H1 (cell line): ENCODE measurements around the gene MRTFA. TPM values are rescaled to one million over a fixed set of nuclear protein-coding genes. Genes with fewer than 3 reads are reported as not detected.

ENCODE experiments used
- CTCF ChIA-PET: fragments of 300-600 bp; sonication (Branson Sonifier 250); formaldehyde crosslinking; loops from one replicate; lab custom pipeline; 2021; ENCODE audit not compliant: partially characterized antibody; lab: Charles Lee
- POLR2A ChIA-PET: fragments of 300-600 bp; sonication (Branson Sonifier 250); formaldehyde crosslinking; loops from one replicate; lab custom pipeline; 2021; ENCODE audit warnings: inconsistent platforms; ENCODE audit not compliant: partially characterized antibody; lab: Charles Lee
- DNase-seq, 2 experiments: peaks; one replicate each; pipeline versions ENCODE4 v3.0.0 to v3.0.0-alpha.2; 2010 to 2022; ENCODE audit warnings: low spot score in 2 of 2, low read depth in 1 of 2, mixed read lengths in 1 of 2
- FAIRE-seq: peaks from 2 replicates; lab custom pipeline; 2011; peaks lifted over from hg19 to GRCh38; lab: Jason Lieb, UNC
- H2AFZ ChIP-seq: 2 replicates; pipeline ENCODE4 v1.8.1; 2012; ENCODE audit warnings: low read length, inconsistent platforms
- H2AK5ac ChIP-seq: 2 replicates; pipeline ENCODE4 v1.6.1; 2013; ENCODE audit warnings: low read depth, low read length
- H2BK120ac ChIP-seq: replicated peaks from 2 replicates; pipeline ENCODE3; 2013; ENCODE audit warnings: low read depth, low read length, inconsistent platforms
- H2BK12ac ChIP-seq: 2 replicates; pipeline ENCODE4 v1.6.1; 2013; ENCODE audit warnings: low read depth, low read length
- H2BK15ac ChIP-seq: 2 replicates; pipeline ENCODE4 v1.6.1; 2013; ENCODE audit warnings: low read length
- H2BK20ac ChIP-seq: 2 replicates; pipeline ENCODE4 v1.6.1; 2013; ENCODE audit warnings: low read length
- H2BK5ac ChIP-seq: 2 replicates; pipeline ENCODE4 v1.6.1; 2013; ENCODE audit warnings: low read depth, low read length
- H3K14ac ChIP-seq: 2 replicates; pipeline ENCODE4 v1.6.1; 2013; ENCODE audit warnings: inconsistent platforms; ENCODE audit not compliant: insufficient read length
- H3K18ac ChIP-seq: 2 replicates; pipeline ENCODE4 v1.6.1; 2013; ENCODE audit warnings: low read length; ENCODE audit errors: extremely low read depth
- H3K23ac ChIP-seq: 2 replicates; pipeline ENCODE4 v1.6.1; 2013; ENCODE audit warnings: inconsistent platforms; ENCODE audit not compliant: insufficient read length
- H3K23me2 ChIP-seq: 2 replicates; pipeline ENCODE4 v1.6.1; 2013; ENCODE audit warnings: low read depth, low read length
- H3K27ac ChIP-seq: 2 replicates; pipeline ENCODE4 v1.6.1; 2011; ENCODE audit warnings: low read depth, low read length, inconsistent platforms
- H3K27me3 ChIP-seq, 4 experiments: replicated peaks in 1 of 4; 1 replicate in 1 of 4; 2 replicates in 3 of 4; pipeline versions ENCODE4 v1.6.1 to v1.8.1; 2011 to 2013; ENCODE audit warnings: low read length in 3 of 4, mild to moderate bottlenecking in 3 of 4, inconsistent platforms in 2 of 4, mixed read lengths in 2 of 4, moderate library complexity in 1 of 4; ENCODE audit not compliant: control insufficient read depth in 3 of 4, insufficient read depth in 3 of 4; ENCODE audit errors: extremely low read depth in 1 of 4
- H3K36me3 ChIP-seq, 4 experiments: 2 replicates each; pipeline versions ENCODE4 v1.6.1 to v1.8.1; 2011 to 2013; ENCODE audit warnings: mild to moderate bottlenecking in 4 of 4, low read length in 3 of 4, moderate library complexity in 2 of 4, control low read depth in 1 of 4, inconsistent platforms in 1 of 4; ENCODE audit not compliant: insufficient read depth in 4 of 4, control insufficient read depth in 2 of 4
- H3K4ac ChIP-seq: replicated peaks from 2 replicates; pipeline ENCODE3; 2013; ENCODE audit warnings: low read length, low read depth, mixed read lengths, inconsistent platforms; ENCODE audit not compliant: insufficient read length
- H3K4me1 ChIP-seq, 4 experiments: replicated peaks in 1 of 4; 1 replicate in 1 of 4; 2 replicates in 3 of 4; pipeline versions ENCODE4 v1.6.1 to v1.8.1; 2011 to 2013; ENCODE audit warnings: low read length in 3 of 4, inconsistent platforms in 2 of 4, mixed read lengths in 1 of 4; ENCODE audit not compliant: insufficient read depth in 4 of 4, control insufficient read depth in 3 of 4
- H3K4me2 ChIP-seq, 2 experiments: 2 replicates each; pipeline versions ENCODE4 v1.6.1 to v1.8.1; 2011 to 2013; ENCODE audit warnings: low read depth in 2 of 2, low read length in 2 of 2, control low read depth in 1 of 2, inconsistent platforms in 1 of 2, mild to moderate bottlenecking in 1 of 2; ENCODE audit not compliant: insufficient read depth in 1 of 2
- H3K4me3 ChIP-seq, 4 experiments: fragments of 200-600, 300-600 bp in 1 of 4; sonication (generic), shearing (Covaris generic), sonication (Bioruptor Twin) in 1 of 4; 2 replicates each; pipeline versions ENCODE4 v1.5.1 to v1.8.1; 2011 to 2016; ENCODE audit warnings: low read length in 4 of 4, low read depth in 3 of 4, control low read depth in 2 of 4, inconsistent platforms in 2 of 4, mild to moderate bottlenecking in 2 of 4, mixed read lengths in 1 of 4, moderate library complexity in 1 of 4; ENCODE audit not compliant: insufficient read depth in 2 of 4; ENCODE audit errors: extremely low read depth in 1 of 4
- H3K56ac ChIP-seq: replicated peaks from 2 replicates; pipeline ENCODE3; 2013; ENCODE audit warnings: low read depth, mild to moderate bottlenecking, mixed read lengths, low read length, inconsistent platforms; ENCODE audit not compliant: insufficient read length
- H3K79me1 ChIP-seq: 2 replicates; pipeline ENCODE4 v1.6.1; 2013; ENCODE audit warnings: low read depth, low read length, control low read depth
- H3K79me2 ChIP-seq, 2 experiments: 2 replicates each; pipeline versions ENCODE4 v1.6.1 to v1.8.1; 2012 to 2013; ENCODE audit warnings: low read length in 2 of 2, mild to moderate bottlenecking in 2 of 2, inconsistent platforms in 1 of 2; ENCODE audit not compliant: insufficient read depth in 2 of 2, control insufficient read depth in 1 of 2
- H3K9ac ChIP-seq, 4 experiments: replicated peaks in 1 of 4; 1 replicate in 1 of 4; 2 replicates in 3 of 4; pipeline versions ENCODE4 v1.6.1 to v1.8.1; 2011 to 2013; ENCODE audit warnings: low read depth in 3 of 4, low read length in 3 of 4, control low read depth in 2 of 4, mild to moderate bottlenecking in 2 of 4, moderate library complexity in 2 of 4, inconsistent platforms in 1 of 4; ENCODE audit errors: extremely low read depth in 1 of 4
- H3K9me3 ChIP-seq, 2 experiments: 2 replicates each; pipeline versions ENCODE4 v1.6.1 to v1.8.1; 2012 to 2013; ENCODE audit warnings: mild to moderate bottlenecking in 2 of 2, moderate library complexity in 2 of 2, control low read depth in 1 of 2, inconsistent platforms in 1 of 2, low read depth in 1 of 2, low read length in 1 of 2, mixed read lengths in 1 of 2; ENCODE audit not compliant: insufficient read depth in 2 of 2
- H4K20me1 ChIP-seq, 2 experiments: replicated peaks in 1 of 2; 2 replicates each; pipeline versions ENCODE3 to v1.8.1; 2011 to 2013; ENCODE audit warnings: inconsistent platforms in 2 of 2, low read length in 2 of 2, mild to moderate bottlenecking in 1 of 2; ENCODE audit not compliant: insufficient read depth in 2 of 2, control insufficient read depth in 1 of 2
- H4K5ac ChIP-seq: 2 replicates; pipeline ENCODE4 v1.6.1; 2013; ENCODE audit warnings: low read length, low read depth, mixed read lengths, inconsistent platforms; ENCODE audit not compliant: insufficient read length
- H4K8ac ChIP-seq: 2 replicates; pipeline ENCODE4 v1.8.0; 2013; ENCODE audit warnings: mild to moderate bottlenecking, moderate library complexity, low read length, inconsistent platforms; ENCODE audit not compliant: insufficient read depth; ENCODE audit errors: extremely low read depth
- H4K91ac ChIP-seq: replicated peaks from 2 replicates; pipeline ENCODE3; 2013; ENCODE audit warnings: low read length, mixed read lengths, inconsistent platforms; ENCODE audit not compliant: insufficient read length
- EP300 ChIP-seq, 2 experiments: IDR thresholded peaks; 1 replicate in 1 of 2; 2 replicates in 1 of 2; pipeline ENCODE4 v1.6.1; 2011 to 2012; ENCODE audit warnings: low read depth in 2 of 2, low read length in 2 of 2, mild to moderate bottlenecking in 2 of 2, borderline replicate concordance in 1 of 2, inconsistent platforms in 1 of 2, moderate library complexity in 1 of 2
- SP2 ChIP-seq: IDR thresholded peaks from 2 replicates; pipeline ENCODE4 v1.6.1; 2012; ENCODE audit warnings: mild to moderate bottlenecking, low read length, inconsistent platforms
- WGBS, 2 experiments: shearing (Covaris generic) in 1 of 2; methylation state at CpG; one replicate each; pipeline versions ENCODE4 v1.1.6 to v1.1.7; 2013 to 2015; ENCODE audit warnings: low lambda C conversion rate in 2 of 2, mixed read lengths in 2 of 2, inconsistent platforms in 1 of 2, low coverage in 1 of 2, missing lambda C conversion rate in 1 of 2; ENCODE audit not compliant: insufficient replicate concordance in 2 of 2, insufficient coverage in 1 of 2, insufficient read length in 1 of 2; ENCODE audit errors: extremely low coverage in 1 of 2, missing lambda C conversion rate in 1 of 2; 5-methylcytosine and 5-hydroxymethylcytosine counted together
- polyA plus RNA-seq, 7 experiments: library from polyadenylated mRNA; depleted of rRNA in 3 of 7; stranded (reverse) in 5 of 7; unstranded in 2 of 7; fragments of >200 nt in 5 of 7; fragments of 200-250 nt in 2 of 7; gene quantifications; 1 replicate in 5 of 7; 2 replicates in 1 of 7; 4 replicates in 1 of 7; pipeline versions ENCODE4 v1.2.1 to v1.2.3, GENCODE V29; 2011 to 2013; ENCODE audit warnings: missing spikeins in 2 of 7, mixed read lengths in 2 of 7
- total RNA-seq: library from RNA; stranded (reverse); fragmentation: NEBNext Ultra II Directional; extraction: Animal tissue kit (Norgen Biotek cat#: 25700); gene quantifications from 2 replicates; pipeline ENCODE4 v1.2.1, GENCODE V29; 2021

MRTFA gene
- total and polyA plus RNA-seq, 2 of the 8 experiments (the other 6 are each of a cell fraction or from before 2014, with no cell fraction given): 5.4 to 37.9 TPM

DNA sequence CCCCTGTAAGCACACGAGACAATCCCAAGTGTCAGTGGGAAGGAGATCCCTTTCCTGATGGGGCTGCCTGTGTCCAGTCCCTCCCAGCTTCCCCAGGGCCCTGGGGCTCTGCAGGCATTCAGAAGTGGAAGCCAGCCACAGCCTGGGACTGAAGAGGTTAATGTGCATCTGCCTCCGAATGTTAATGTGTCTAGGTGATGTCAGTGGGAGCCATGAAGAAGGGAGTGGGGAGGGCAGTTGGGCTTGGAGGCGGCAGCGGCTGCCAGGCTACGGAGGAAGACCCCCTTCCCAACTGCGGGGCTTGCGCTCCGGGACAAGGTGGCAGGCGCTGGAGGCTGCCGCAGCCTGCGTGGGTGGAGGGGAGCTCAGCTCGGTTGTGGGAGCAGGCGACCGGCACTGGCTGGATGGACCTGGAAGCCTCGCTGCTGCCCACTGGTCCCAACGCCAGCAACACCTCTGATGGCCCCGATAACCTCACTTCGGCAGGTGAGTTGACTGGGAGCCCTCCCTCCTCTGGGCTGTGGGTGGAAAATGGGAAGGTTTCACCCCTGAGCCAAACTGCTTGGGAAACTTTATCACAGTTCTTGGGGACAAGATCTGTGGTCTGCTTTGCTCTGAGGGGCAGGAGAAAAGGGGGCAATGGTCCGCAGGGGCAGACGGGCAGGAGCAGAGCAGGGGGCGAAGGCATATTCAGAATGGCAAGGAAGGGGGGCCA, 42.9 kb upstream of the MRTFA start, which contains the start of gene MCHR1:
TSS of gene MCHR1 (plus strand) at position 236 of the 715 bp plus-strand sequence. CDS start at position 405, 169 bp downstream.
- peak within 1 kb of the TSS; percentile 79; the same call in 1 of the 2 replicates for H4K8ac ChIP-seq
- FAIRE-seq (no peak), DNase-seq (no peak)
- H3K79me2 ChIP-seq: no peaks in the 10 kb centered on the region
- peak within 1 kb of the TSS; percentile 61 for H2BK20ac ChIP-seq
- H3K56ac ChIP-seq: no peak within 1 kb of the TSS
- no peak within 1 kb of the TSS for H4K5ac ChIP-seq
- no peak within 1 kb of the TSS for H3K14ac ChIP-seq
- WGBS, 2 experiments: 62% methylated on average over 20 of the region's 21 CpGs; no CpG with 5 or more reads in 1 of the 2 experiments
- H3K79me1 ChIP-seq: no peaks in the 10 kb centered on the region
- H3K36me3 ChIP-seq: no peaks in the 10 kb centered on the region
- POLR2A ChIA-PET: interaction anchor here (1.1 to 1.3 kb wide), 3 partner anchors 45 to 188 kb away, joined by 3 to 4 read pairs (median 4); no protein-coding TSS in a partner anchor
- H3K4me3 ChIP-seq: peak within 1 kb of the TSS in 1 of 4 experiments; percentile 32; a peak in 2 of 8 replicates
- H2AFZ ChIP-seq: no peak within 1 kb of the TSS; the same call in 1 of the 2 replicates
- TF ChIP-seq EP300 (IDR thresholded peaks at IDR 0.05; ENCODE audit: borderline replicate concordance in 1 of 2, low read depth in 2 of 2, low read length in 2 of 2) (peak in 1 of 2 experiments; percentile 52; a peak in 1 of 3 replicates), SP2 (no peak)
- TF ChIP-seq, all 59 proteins: peak for 1
- Histone ChIP-seq H3K9me3 (no peaks in the 10 kb centered on the region), H3K18ac (peak within 1 kb of the TSS; percentile 60), H3K4me1 (peaks cover 8 to 34% (median 18%) of the 10 kb centered on the region in 4 experiments), H2BK120ac (no peak within 1 kb of the TSS), H2BK5ac (peak within 1 kb of the TSS; percentile 66), H3K23ac (no peak within 1 kb of the TSS), H3K9ac (no peak within 1 kb of the TSS; a peak in 1 of 7 replicates), H2AK5ac (peak within 1 kb of the TSS; percentile 11; the same call in 1 of the 2 replicates), H3K27ac (no peak within 1 kb of the TSS), H3K4ac (peak within 1 kb of the TSS; percentile 44), H3K4me2 (peak within 1 kb of the TSS; percentile 1 to 57; a peak in 3 of 4 replicates), H3K23me2 (peaks cover under 1% of the 10 kb centered on the region; the same call in 1 of the 2 replicates), H3K27me3 (no peaks in the 10 kb centered on the region), H2BK12ac (peak within 1 kb of the TSS; percentile 94; the same call in 1 of the 2 replicates), H2BK15ac (peak within 1 kb of the TSS; percentile 76), H4K91ac (peak within 1 kb of the TSS; percentile 75), H4K20me1 (no peaks in the 10 kb centered on the region)
- CTCF ChIA-PET: interaction anchor here (0.7 to 2.4 kb wide), 9 partner anchors 10 to 155 kb away, joined by 3 to 9 read pairs (median 3); no protein-coding TSS in a partner anchor
